OCI-LY3 (cell line): ENCODE results near the gene PDPR.
"Not testable (repeated sequence)": the region's sequence is repeated elsewhere in the genome, so short reads cannot be mapped to it uniquely, and the experiment has no call there.

Source experiments
- CTCF ChIP-seq: fragments of 200-600, 300-600 bp; sonication (generic); IDR thresholded peaks from 2 replicates; pipeline ENCODE4 v1.5.1; 2014; ENCODE audit warnings: antibody characterized with exemption, low read length, low read depth
- EZH2phosphoT487 ChIP-seq: fragments of 200-600 bp; shearing (Covaris generic); IDR thresholded peaks from 2 replicates; pipeline ENCODE4 v1.6.1; 2018; ENCODE audit warnings: antibody characterized with exemption, mixed run types, low read depth

DNA sequence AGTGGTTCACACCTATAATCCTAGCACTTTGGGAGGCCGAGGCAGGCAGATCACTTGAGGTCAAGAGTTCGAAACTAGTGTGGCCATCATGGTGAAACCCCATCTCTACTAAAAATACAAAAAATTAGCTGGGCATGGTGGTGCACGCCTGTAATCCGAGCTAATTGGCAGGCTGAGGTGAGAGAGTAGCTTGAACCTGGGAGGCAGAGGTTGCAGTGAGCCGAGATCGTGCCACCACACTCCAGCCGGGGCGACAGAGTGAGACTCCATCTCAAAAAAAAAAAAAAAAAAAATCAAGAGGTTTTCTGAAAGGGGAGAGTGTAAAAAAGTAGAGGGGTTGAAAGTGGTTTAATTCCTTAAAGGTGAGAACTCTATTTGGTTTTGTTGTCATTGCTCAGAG lies 21.7 kb downstream of the PDPR start:
- TF ChIP-seq CTCF, EZH2phosphoT487: not testable (repeated sequence)
